GM19438 (cell line): ENCODE measurements around the gene HSD3B7.
A peak's percentile ranks its signal among the peaks of the same experiment; 100 is the strongest.
"Not testable (repeated sequence)": the region's sequence is repeated elsewhere in the genome, so short reads cannot be mapped to it uniquely, and the experiment has no call there.

Experiments used
- ATAC-seq: cut with Tn5 transposase; IDR thresholded peaks from one replicate; pipeline ENCODE4 v1.9.1; 2021; ENCODE audit warnings: low read depth; ENCODE audit not compliant: unreplicated experiment

The HSD3B7 gene

DNA sequence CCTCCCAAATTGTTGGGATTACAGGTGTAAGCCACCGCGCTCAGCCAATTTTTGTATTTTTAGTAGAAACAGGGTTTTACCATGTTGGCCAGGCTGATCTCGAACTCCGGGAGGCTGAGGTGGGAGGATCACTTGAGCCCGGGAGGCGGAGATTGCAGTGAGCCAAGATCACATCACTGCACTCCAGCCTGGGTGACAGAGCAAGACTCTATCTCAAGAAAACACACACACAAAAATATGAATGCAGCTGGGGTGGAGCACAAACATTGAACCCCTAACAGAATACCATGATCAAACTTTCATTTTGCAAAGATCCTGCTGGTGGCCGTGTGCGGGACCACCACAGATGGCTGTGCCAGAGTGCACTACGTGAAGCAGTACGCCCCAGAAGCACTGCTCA, 32.7 kb downstream of the HSD3B7 start:
- ATAC-seq: not testable (repeated sequence)

DNA sequence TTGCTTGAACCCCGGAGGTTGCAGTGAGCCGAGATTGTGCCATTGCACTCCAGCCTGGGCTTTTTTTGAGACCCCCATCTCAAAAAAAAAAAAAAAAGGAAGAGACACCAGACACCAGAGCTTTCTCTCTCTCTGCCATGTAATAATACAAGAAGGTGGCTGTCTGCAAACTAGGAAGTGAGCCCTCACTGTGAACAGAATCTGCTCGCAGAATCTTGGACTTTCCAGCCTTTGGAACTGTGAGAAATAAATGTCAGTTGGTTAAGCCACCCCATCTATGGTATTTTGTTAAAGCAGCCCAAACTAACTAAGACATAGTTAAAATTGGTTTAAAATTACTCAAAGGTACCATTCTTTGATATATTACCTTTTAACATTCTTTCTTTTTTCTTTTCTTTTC, 35.5 kb downstream of the HSD3B7 start:
- ATAC-seq: no peak

DNA sequence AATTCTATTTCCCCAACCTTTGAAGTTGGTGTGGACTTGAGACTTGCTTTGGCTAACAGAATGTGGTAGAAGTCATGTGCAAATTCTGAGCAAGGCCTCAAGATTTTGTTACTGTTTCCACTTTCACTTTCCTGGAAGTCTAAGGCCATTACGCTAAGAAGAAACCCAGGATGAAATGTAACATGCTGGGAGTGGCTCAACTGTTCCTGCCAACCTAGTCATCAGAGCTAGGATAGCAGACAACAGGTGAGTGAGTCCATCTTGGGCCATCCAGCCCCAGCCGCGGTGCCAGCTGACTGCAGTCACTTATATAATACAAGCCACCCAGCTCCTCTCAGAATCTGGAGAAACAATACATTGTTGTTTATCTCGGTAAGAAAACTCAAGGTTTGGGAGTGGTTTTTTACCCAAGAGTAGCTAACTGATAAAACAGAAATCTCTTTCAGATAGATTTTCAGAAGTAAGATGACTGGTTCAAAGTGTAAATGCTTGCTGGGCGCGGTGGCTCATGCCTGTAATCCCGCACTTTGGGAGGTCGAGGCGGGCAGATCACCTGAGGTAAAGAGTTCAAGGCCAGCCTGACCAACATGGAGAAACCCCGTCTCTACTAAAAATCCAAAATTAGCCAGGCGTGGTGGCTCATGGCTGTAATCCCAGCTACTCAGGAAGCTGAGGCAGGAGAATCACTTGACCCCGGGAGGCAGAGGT, 37.7 kb downstream of the HSD3B7 start:
- no peak for ATAC-seq

DNA sequence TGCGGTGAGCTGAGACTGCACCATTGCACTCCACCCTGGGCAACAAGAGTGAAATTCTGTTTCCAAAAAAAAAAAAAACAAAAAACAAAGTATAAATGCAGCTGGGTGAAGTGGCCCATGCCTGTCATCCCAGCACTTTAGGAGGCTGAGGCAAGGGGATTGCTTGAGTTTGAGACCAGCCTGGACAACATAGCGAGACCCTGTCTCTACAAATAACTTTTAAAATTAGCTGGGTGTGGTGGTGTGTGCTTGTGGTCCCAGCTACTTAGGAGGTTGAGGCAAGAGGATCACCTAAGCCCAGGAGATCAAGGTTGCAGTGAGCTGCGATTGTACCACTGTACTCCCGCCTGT, 38.2 kb downstream of the HSD3B7 start:
- no peak for ATAC-seq

DNA sequence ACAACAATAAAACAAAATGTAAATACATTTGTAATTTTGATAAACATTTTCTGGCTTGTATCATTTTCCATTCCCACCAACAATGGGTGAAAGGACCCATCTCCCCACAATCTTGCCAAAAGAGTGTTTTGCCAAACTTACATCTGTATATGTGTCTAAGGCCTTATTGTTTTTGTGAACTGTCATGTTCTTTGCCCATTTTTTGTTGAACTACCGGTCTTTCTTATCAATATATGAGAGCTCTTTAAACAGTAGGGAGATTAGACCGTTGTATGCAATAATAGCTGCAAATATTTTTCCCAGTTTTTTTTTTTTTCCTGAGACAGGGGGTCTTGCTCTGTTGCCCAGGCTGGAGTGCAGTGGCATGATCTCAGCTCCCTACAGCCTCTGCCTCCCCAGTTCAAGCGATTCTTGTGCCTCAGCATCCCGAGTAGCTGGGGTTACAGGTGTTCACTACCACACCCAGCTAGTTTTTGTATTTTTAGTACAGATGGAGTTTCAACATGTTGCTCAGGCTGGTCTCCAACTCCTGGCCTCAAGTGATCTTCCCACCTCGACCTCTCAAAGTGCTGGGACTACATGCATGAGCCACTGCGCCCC, 38.7 kb downstream of the HSD3B7 start:
- no peak for ATAC-seq

DNA sequence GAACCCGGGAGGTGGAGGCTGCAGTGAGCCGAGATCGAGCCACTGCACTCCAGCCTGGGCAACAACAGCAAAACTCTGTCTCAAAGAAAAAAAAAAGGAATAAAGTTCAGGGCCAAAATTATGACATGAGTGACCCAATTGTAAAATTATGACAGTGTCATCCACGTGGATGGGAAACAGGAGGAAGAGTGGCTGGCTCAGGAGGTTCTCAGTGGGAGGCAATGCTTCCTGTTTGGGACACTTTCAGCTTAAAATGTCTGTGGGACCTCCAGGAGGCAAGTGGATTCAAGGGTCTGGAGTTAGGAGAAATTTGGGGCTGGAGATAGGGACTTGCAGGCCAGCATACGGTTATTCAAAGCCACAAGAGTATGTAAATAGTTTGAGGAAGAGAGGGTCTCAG, 40.3 kb downstream of the HSD3B7 start:
- no peak for ATAC-seq

DNA sequence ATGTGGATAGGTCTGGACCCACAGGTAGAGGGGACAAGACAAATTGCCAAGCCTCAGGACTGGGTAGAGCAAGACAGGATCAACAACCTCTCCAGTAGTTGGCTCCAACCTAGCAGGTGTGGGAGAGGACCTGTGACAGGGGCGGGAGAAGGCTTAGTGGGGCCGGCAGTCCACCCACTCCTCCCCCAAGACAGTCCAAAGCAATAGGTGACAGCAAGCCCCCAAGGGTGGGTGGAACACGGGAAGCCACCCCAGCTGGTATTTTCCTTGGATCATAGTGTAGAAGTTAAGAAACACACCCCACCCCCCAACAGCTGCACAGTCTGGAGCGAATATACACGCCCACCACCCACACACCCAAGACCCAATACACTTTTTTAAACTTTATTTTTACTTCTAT, 44.3 kb downstream of the HSD3B7 start:
- no peak for ATAC-seq

DNA sequence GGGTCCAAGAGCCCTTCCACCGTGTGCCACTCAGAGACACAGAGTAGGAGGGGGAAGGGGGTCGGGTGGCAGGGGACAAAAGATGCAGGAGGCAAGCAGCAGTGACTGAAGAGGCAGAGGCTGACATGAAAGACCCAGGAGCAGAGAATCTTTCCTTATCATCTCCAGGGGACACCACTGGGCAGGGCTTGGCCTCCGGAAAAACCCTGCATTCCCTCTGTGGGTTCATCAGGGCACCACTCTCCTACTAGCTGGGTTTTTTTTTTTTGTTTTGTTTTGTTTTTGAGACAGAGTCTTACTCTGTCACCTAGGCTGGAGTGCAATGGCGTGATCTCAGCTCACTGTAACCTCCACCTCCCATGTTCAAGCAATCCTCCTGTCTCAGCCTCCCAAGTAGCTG, 46.3 kb downstream of the HSD3B7 start:
- ATAC-seq: no peak

DNA sequence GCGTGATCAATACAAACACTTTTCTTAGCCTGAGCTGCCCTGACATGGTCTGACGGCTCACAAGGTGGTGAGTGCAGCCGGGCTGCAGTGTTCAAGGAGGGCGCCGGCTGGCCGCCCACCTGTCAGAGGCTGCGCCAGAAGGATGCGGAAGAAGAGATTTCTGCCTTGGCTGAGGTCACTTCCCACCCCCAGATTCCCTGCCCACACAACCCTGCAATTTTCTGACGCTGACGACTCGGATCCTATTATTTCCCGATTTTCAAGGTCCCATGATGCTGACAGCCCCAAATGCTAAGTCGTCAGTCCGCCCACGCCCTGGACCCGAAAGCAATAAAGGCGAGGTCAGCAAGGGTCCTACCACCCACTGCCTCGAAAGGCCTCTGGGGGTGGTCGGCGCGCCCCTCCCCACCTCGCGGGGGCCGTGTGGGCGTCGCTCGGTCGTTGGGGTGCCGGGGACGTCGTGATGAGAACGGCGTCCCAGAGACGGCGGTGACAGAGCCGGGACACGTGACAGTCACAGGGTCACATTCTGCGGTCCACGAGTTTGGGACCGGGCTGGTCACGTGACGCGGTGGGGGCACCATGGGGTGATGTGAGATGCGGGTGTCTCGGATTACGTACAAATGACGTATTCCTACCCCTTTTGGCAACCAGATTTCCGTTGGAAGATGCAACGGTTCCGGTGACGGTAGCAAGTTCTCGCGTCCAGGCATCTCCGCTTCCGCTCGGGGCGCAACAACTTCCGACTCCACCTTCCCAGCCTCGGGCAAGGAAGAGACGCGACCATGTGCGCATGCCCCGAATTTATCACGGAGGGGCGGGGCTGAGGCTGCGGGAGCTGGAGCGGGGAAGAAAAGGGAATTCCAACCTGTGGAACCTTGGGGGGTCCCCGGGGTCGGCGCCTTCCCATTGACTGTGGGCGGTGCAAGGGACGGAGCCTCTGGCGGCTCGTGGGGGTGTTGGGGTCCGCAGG, 48.0 kb downstream of the HSD3B7 start, which contains the start of gene STX4:
Gene STX4, plus strand, starts transcription at position 823 of the 973 bp plus-strand sequence. CDS start 248 bp downstream, outside the sequence.
- peak; percentile 76 for ATAC-seq

DNA sequence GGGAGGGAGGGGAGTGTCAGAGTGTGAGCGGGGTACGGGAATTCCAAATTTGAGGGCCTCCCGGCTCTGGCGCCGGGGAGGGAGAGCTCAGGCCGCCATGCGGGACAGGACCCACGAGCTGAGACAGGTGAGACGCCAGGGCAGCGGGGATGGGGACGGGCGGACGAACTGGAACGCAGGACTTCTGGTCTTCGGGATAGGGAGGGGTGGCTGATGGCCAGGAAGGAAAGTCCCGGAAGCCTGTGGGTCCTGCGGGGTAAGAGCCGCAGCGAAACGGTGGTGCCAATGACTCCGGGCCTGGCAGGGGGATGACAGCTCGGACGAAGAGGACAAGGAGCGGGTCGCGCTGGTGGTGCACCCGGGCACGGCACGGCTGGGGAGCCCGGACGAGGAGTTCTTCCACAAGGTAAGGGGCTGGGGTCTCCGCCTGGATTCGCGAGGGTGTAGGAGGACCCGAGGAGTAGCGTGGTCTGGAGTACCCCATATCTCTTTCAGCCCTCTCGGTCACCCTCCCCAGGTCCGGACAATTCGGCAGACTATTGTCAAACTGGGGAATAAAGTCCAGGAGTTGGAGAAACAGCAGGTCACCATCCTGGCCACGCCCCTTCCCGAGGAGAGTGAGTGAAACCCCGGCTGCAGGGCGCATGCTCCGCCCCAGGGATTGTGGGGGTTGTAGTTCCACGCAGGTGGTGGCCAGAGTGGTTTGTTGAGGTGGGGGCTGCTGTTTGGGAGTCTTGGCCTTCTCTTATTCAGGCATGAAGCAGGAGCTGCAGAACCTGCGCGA, 48.9 kb downstream of the HSD3B7 start:
- ATAC-seq: peak; percentile 39

DNA sequence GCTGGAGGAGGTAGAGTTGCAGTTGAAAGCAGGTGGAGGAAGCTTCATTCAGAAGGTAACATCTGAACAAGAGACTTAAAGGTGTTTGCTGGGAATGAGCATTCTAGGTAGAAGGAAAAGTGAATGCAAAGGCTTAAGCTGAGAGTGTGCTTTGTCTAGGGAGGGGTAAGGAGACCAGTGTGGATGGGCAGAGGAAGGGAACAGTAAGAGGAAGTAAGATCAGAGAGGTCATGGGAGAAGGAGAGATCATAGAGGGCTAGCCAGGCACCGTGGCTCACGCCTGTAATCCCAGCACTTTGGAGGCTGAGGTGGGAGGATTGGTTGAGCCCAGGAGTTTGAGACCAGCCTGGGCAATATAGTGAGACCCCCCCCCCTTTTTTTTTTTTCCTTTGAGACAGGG, 51.7 kb downstream of the HSD3B7 start:
- ATAC-seq: no peak
